ENCODE measurements around the gene EFNA1. TPM values are rescaled to one million over a fixed set of nuclear protein-coding genes. Genes with fewer than 3 reads are reported as not detected.
A peak's percentile ranks its signal among the peaks of the same experiment; 100 is the strongest.

Gene EFNA1
- total RNA-seq, 4 donors from 2014 or later, result 88.9 to 198 (median 120) TPM

- H3K4me3 ChIP-seq, result peak overlapping the region; percentile 61
- H3K4me1 ChIP-seq, result peaks cover 87% of the 10 kb centered on the region
- peaks cover 53% of the 10 kb centered on the region for H3K27me3 ChIP-seq
- peak overlapping the region; percentile 86 for H3K27ac ChIP-seq
- peak in 1 of 2 donors; percentile 71 for DNase-seq (ENCODE audit: low spot score in 2 of 2)
- no peaks in the 10 kb centered on the region for H3K36me3 ChIP-seq
- no peak for TF ChIP-seq POLR2A (IDR thresholded peaks at IDR 0.05)
- TF ChIP-seq EP300 (IDR thresholded peaks at IDR 0.05), result no peak
- no peak for TF ChIP-seq POLR2AphosphoS5 (IDR thresholded peaks at IDR 0.05)
- TF ChIP-seq CTCF (IDR thresholded peaks at IDR 0.05), result no peak
- 0% methylated on average over 4 of the region's 71 CpGs for whole genome bisulfite sequencing
- no peaks in the 10 kb centered on the region for H3K9me3 ChIP-seq
Measured at GRCh38 chr1:155080312-155081228, 47.1 kb upstream of the EFNA1 start.

- TF ChIP-seq CTCF (IDR thresholded peaks at IDR 0.05) (no peak), POLR2A (IDR thresholded peaks at IDR 0.05) (no peak), POLR2AphosphoS5 (IDR thresholded peaks at IDR 0.05) (no peak), EP300 (IDR thresholded peaks at IDR 0.05) (no peak)
- DNase-seq (ENCODE audit: low spot score in 2 of 2), result no peak
- H3K27me3 ChIP-seq, result peaks cover 53% of the 10 kb centered on the region
- 4% methylated on average over 27 of the region's 68 CpGs for WGBS
- no peaks in the 10 kb centered on the region for H3K9me3 ChIP-seq
- H3K4me1 ChIP-seq, result peaks cover 94% of the 10 kb centered on the region
- H3K4me3 ChIP-seq, result peak overlapping the region; percentile 61
- H3K36me3 ChIP-seq, result no peaks in the 10 kb centered on the region
- H3K27ac ChIP-seq, result peak overlapping the region; percentile 86
Measured at GRCh38 chr1:155081472-155082300, 46.0 kb upstream of the EFNA1 start.

DNA sequence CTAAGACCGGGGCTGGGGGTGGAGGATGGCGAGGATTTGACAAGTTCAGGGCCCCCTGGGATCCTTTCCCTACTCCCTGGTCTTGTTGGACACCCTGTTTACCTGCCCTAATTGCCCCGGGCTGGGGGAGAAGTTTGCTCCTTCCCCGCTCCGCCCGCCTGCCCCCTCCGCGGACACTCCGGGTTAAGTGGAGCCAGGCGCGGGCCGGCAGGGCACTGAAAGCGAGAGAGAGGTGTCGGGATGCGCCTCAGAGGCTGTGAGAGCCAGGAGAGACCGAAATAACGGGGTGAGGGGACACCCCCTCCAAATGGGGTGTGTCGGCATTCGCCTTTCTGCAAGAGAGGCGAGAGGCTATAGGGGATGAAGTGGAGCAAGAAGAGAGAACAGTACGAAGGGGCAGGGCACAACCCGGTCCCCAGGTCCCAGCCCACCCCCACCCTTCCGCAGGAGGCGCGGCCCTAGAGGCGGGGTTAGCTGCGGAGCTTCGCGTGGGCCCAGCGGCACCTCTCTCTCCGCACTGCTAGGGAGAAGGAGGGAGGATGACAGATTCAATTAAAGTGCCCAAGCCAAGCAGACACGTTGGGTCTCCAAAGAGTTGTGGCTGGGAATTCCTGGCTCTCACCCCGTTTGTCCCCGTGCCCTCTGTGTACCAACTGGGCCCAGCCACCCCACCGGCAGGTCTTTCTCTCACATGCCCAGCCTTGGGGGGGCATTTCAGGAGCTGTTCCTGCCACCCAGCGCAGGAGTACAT, 45.2 kb upstream of the EFNA1 start:
- peak overlapping the region; percentile 61 for H3K4me3 ChIP-seq
- WGBS, result 2% methylated on average over 34 of the region's 36 CpGs
- peaks cover 53% of the 10 kb centered on the region for H3K27me3 ChIP-seq
- DNase-seq (ENCODE audit: low spot score in 2 of 2), result no peak
- peak overlapping the region; percentile 86 for H3K27ac ChIP-seq
- TF ChIP-seq POLR2AphosphoS5 (IDR thresholded peaks at IDR 0.05) (no peak), EP300 (IDR thresholded peaks at IDR 0.05) (no peak), CTCF (IDR thresholded peaks at IDR 0.05) (no peak), POLR2A (IDR thresholded peaks at IDR 0.05) (no peak)
- no peaks in the 10 kb centered on the region for H3K36me3 ChIP-seq
- H3K4me1 ChIP-seq, result peaks cover 88% of the 10 kb centered on the region
- no peaks in the 10 kb centered on the region for H3K9me3 ChIP-seq

DNA sequence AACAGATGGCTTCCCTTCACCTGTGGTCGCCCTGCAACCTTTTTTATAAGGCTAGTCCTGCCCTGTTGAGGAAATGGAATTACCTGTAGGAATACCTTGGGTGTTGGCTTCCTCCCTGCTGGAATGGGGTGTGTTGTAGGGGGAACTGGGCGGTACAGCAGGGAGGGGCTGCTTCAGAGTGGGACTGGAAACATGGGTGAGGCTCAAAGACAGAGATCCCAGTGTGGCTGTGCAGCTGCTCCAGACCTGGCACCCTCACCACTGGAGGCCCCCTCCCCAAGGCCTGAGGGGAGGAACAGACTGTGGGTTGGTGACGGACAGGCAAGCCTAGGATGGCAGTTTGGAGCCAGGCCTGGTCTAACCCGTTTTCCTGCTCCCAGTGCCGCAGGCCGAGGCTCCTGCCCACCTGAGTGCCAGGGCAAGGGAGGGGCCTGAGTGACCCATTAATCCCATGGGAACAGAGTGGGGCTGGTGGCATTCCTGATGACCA, 44.6 kb upstream of the EFNA1 start:
- Histone ChIP-seq H3K27ac (peak overlapping the region; percentile 86), H3K9me3 (no peaks in the 10 kb centered on the region), H3K36me3 (no peaks in the 10 kb centered on the region), H3K4me1 (peaks cover 82% of the 10 kb centered on the region), H3K4me3 (peak overlapping the region; percentile 61), H3K27me3 (peaks cover 53% of the 10 kb centered on the region)
- DNase-seq (ENCODE audit: low spot score in 2 of 2), result peak in 1 of 2 donors; percentile 81
- TF ChIP-seq POLR2AphosphoS5 (IDR thresholded peaks at IDR 0.05) (peak in 2 of 3 donors; percentile 48 to 64), EP300 (IDR thresholded peaks at IDR 0.05) (no peak), POLR2A (IDR thresholded peaks at IDR 0.05) (no peak), CTCF (IDR thresholded peaks at IDR 0.05) (no peak)
- WGBS, result 25% methylated on average over 3 of the region's 6 CpGs
